Central memory CD4-positive, alpha-beta T cell (primary cell): ENCODE results near the gene ZNF454.

Experiments
- DNase-seq: peaks from one replicate; pipeline ENCODE4 v3.0.0; 2022

ZNF454 gene

GRCh38 chr5:178993236-178993765, 52.3 kb downstream of the ZNF454 start:
- DNase-seq: no peak

GRCh38 chr5:178993955-178994579, 53.1 kb downstream of the ZNF454 start:
- no peak for DNase-seq

- DNase-seq: no peak
Observed at GRCh38 chr5:178994580-178995340, 53.8 kb downstream of the ZNF454 start, which contains the start of gene GRM6. Gene GRM6, minus strand, starts transcription at chr5:178995320. Its CDS starts 376 bp downstream, at chr5:178994944.

GRCh38 chr5:178995341-178995690, 54.3 kb downstream of the ZNF454 start:
- no peak for DNase-seq

GRCh38 chr5:178996156-178996555, 55.2 kb downstream of the ZNF454 start:
- DNase-seq: no peak

GRCh38 chr5:178997191-178997590, 56.2 kb downstream of the ZNF454 start:
- DNase-seq: no peak

- DNase-seq: no peak
Observed at GRCh38 chr5:178998441-178998840, 57.4 kb downstream of the ZNF454 start.

- DNase-seq: no peak
Observed at GRCh38 chr5:179006564-179006963, 65.6 kb downstream of the ZNF454 start.

- DNase-seq: no peak
Observed at GRCh38 chr5:179008667-179009066, 67.7 kb downstream of the ZNF454 start.
